HG03175 (cell line): ENCODE measurements around the gene UCK2.

Source experiments
- ATAC-seq: cut with Tn5 transposase; IDR thresholded peaks from one replicate; pipeline ENCODE4 v1.9.1; 2021; ENCODE audit warnings: mild to moderate bottlenecking, moderate library complexity; ENCODE audit not compliant: unreplicated experiment

UCK2 gene

DNA sequence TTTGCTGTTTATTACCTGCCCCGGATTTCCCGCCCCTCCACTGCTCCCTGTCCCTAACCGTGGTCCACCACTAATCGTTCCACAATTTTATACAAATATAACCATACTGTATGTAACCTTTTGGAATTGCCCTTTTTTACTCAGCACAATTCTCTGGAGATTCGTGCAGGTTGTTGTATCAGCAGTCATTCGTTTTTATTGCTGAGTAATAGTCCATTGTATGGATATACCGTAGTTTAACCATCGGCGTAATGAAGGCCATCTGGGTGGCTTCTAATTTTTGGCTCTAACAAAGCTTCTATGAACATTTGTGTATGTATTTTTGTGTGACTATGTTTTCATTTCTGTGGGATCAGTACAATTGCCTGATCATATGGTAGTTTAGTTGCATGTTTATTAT is 50.0 kb downstream of the UCK2 start:
- ATAC-seq = no peak

DNA sequence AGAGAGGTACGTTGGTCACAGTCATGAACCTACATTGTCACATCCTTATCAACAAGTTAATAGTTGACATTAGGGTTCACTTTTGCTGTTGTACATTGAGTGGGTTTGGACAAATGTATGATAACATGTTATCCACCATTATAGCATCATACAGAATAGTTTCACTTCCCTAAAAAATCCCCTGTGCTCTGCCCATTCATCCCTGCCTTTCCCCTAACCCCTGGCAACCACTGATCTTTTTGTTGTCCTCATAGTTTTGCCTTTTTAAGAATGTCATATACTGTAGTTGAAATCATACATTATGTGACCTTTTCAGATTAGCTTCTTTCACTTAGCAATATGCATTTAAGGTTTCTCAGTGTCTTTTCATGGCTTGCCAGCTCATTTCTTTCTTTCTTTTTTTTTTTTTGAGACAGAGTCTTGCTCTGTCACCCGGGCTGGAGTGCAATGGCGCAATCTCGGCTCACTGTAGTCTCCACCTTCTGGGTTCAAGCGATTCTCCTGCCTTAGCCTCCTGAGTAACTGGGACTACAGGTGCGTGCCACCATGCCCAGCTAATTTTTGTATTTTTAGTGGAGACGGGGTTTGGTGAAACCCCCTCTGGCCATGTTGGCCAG is 50.6 kb downstream of the UCK2 start:
- peak; percentile 67 for ATAC-seq

DNA sequence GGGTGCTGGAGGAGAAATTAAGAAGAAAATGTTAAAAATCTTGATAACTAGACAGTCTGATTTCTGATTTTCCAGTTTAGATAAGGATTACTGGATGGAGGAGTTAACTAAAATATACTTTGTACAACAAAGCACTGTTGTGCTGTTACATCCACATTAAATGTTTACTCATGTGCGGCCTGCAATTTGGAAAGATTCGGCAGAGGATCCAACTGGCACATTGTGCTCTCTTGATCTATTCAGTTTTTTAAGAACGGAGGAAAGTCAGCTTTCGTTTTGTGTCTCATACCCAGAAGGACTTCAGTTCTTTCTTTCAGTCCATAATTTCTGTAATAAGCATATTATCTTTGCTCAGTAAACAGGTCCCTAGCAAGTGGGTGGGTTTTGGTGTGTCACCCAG is 52.5 kb downstream of the UCK2 start:
- ATAC-seq = no peak

DNA sequence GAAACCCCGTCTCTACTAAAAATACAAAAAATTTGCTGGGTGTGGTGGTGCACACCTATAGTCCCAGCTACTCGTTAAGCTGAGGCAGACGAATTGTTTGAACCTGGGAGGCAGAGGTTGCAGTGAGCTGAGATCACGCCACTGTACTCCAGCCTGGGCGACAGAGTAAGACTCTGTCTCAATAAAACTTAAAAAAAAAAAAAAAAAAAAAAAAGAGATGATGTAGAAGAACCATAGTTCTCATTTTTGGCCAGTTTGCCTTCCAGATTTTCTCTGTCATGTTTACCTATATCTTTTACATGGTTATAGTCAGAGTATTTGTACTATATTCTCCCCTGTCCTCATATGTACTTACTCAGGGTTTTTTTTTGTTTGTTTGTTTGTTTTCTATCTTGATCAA is 53.6 kb downstream of the UCK2 start:
- no peak for ATAC-seq

DNA sequence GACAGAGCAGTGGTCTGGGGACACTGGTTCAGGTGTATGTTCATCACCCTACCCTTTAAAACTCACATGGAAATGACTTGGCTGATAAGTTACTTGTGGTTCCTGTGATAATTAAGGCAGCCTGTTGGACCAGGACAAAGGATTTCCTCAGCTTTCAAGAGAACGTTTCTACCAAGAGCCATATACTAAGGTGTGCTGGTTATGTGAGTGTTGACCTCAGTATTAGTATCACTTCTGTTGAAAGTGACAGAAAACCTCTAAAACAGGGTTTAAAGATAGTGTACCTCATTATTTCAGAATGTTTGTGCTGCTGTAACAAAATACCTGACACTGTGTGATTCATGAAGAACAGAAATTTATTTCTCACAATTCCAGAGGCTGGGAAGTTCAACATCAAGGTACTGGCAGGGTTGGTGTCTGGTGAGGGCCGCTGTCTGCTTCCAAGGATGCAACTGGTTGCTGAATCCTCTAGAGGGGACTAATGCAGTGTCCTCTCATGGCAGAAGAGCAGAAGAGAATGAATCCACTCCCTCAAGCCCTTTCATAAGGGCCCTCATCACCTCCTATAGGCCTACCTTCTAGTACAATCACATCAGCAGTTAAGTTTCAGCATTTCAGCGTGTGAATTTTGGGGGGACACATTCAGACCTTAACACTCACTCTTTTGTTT is 54.9 kb downstream of the UCK2 start:
- no peak for ATAC-seq

DNA sequence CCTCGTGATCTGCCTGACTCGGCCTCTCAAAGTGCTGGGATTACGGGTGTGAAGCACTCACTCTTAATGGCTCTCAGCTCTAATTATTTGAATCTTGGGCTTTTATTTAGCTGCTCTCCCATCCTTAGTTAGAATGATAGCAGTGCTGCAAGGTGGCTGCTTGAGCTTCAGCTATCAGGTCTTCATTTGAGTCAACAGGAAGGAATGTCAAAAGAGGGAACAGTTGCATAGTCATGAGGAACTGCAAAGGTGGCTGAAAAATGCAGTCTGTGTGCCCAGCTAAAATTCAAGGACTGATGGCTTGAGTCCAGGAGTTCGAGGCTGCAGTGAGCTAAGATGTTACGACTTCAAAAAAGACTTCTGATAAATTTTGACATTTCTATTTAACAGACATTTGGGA is 55.6 kb downstream of the UCK2 start:
- ATAC-seq = no peak

DNA sequence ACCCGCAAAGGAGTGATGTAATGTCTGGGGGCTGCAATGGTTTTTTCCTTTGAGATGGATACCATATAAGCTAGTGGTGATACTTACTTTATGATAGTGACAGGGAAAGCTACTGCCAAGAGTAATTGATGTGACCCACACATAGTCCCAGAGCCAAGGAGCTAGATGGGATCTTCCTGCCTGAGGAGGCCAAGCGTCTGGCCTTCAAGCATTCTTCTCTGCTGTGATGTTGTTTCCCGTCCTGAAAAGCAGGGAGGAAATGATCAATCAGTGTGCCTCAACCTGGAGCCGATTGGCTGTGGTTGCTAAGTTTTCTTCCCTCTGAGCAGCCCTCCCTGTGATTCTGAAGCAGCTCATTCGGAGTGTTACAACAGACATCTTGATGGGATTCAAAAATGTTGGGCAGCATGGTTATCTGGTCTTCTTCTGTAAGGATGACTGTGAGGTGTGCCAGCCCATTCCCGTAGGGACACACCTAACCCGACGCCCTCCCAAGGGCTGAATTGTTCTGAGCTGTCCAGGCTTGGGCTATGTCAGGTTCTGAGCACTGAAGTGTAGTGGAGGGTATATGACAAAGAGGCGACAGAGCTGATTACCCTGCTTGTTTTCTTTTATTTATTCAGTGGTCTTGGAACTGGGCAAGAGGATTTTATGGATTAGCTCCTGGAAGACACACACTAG is 56.7 kb downstream of the UCK2 start:
- no peak for ATAC-seq

DNA sequence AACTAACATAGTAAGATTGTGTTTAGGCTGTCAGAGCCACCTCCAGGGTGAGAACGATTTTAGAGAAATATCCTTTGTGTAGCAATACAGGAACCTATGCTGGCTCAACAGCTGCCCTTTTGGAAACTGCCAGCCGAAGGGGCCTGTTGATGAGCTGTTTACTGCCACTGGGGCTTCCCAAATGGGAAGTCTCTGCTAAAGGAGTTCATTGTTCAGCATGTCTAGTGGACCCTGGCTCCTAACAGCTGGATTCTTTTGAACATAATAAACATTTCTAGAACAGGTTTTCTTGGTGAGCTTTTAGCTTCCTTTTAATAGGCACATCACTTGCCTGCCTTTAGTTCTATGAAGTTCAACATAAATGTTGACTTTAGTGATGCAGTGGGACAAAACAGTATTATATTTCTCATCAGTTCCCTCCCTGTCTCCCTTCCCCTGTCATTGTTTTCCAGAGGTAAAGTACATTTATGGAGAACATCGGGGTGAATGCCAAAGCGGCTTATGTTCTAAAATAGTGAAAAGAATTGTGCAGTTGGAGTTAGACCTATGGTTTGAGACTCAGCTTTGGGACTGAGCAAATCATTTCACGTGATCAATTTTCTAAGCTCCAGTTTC is 57.4 kb downstream of the UCK2 start:
- ATAC-seq = no peak

DNA sequence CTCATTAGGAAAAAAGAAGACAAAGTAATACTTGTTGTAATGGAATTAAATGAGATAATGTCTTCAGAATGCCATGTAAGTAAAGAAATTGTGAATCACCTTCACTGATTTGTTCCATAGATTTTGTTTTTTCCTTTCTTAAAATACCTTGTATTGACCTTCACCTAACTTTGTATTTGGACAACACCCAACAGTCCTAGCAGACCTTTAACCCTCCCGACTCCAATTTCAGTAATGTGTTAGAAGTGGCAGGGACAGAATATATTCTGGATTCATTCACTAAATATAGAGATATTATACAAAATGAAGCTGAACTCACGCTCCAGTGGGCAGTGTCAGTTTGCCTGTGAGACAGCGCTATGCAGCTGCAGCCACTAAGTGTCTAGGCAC is 57.9 kb downstream of the UCK2 start:
- ATAC-seq = no peak

DNA sequence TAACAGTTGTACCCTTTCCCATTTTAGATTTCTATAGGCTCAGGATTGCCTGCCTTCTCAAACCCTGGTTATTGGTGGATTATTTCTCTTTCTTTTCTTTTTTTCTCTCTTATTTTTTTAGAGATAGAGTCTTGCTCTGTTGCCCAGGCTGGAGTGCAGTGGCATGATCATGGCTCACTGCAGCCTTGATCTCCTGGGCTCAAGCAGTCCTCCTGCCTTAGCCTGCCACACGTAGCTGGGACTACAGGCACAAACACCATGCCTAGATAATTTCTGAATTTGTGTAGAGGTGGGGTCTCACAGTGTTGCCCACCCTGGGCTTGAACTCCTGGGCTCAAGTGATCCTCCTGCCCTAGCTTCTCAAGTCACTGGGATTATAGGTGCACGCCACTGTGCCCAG is 58.8 kb downstream of the UCK2 start:
- no peak for ATAC-seq

DNA sequence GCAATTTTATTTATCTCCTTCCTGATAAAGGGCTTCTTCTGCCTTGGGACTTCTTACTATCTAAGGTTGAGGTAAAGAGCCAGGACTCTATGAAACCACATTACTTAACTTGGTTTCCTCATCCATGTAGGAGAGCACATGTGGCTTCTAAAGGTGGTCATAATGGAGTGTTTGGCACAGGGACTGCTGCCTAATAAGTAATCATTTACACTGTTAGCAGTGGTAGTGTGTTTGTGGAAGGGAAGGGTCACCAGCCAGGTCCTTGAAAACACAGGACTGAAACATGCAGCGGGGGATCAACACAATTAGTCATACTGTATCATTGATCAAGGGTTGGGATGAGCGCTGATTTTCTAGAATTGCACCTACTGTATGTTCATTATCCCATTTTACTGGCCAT is 59.6 kb downstream of the UCK2 start:
- no peak for ATAC-seq

DNA sequence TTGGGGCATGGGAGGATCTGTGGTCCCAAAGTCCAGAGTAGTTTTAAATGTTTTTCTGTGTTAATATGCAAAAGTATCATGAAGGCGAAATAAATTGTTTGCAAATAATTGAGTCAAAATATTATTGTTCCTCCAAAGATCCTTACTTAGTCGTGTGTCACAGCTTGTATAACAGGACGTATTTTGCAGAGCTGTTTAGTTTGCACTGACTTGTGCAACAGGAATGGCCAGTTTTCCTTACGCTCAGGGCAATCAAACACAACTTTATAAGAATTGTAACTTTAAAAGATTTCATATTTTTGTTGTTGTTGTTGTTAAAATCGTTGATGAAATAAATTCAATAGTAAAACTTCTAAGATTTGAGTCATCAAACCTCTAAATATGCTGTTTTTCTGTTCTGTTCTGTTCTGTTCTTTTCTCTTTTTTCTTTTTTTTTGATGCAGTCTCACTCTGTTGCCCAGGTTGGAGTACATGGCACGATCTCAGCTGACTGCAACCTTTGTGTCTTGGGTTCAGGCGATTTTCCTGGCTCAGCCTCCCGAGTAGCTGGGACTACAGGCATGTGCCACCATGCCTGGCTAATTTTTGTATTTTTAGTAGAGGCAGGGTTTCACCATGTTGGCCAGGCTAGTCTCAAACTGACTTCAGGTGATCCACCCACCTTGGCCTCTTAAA is 60.6 kb downstream of the UCK2 start:
- ATAC-seq = no peak

DNA sequence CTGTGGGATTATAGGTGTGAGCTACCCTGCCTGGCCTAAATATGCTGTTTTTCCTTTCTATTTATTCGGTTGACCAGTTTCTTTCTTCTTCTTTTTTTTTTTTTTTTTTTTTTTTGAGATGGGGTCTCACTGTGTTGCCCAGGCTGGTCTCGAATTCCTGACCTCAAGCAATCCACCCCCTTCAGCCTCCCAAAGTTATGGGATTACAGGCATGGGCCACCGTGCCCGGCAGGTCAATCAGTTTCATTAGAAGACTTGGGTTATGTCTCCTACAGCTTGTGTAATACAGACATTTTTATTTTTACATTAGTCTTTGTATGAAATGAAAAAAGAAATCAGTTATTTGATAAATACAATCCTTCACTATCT is 61.1 kb downstream of the UCK2 start:
- ATAC-seq = no peak

DNA sequence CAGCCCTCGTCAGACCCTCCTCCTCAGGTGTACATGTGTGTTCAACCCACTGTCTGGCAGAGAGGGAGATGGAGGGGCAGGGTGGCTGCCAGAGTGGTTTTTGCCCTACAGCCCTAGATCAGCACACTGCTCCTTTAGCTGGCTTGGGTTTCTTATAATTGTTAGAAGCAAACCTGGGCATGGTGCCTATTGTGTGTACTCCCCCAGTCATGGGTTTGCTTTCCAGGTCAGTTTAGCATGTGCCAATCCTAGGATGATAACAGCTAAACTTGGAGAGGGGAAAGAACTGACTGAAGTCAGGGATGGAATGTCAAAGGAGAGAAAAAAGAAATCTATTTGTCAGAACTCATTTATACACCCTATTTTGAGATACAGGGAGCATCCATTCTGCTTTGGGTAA is 63.3 kb downstream of the UCK2 start:
- no peak for ATAC-seq

DNA sequence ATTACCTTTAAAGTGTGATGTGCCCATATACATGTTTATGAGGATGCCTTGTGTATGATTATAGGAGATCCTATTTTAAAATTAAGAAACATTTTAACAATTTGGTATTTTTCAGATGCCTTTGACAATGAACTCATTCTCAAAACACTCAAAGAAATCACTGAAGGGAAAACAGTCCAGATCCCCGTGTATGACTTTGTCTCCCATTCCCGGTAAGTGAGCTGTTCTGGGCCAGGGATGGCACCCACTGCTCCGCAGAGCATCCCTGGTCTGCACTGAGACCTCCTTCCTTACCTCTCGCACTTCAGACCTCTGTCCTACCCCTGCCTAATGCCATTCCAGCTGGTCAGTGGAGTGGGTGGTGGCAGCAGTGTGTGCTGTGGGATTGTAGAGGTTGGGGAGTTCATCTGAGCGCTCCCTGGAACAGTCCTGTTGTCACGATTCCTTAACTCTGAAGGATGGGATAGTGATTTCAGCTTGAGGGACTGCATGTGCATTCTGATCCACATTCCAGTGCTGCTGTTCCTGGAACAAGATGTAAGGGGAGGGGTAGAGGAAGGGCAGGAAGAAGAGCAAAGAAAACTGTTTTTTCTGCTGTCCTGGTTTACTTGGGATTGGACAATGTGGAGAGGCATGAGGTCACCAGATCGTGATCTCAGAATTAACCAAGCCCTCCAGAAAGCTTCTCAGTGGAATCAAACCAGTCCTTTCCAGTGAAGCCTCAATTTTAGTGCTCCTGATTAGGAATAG is 63.9 kb downstream of the UCK2 start:
- ATAC-seq = no peak

DNA sequence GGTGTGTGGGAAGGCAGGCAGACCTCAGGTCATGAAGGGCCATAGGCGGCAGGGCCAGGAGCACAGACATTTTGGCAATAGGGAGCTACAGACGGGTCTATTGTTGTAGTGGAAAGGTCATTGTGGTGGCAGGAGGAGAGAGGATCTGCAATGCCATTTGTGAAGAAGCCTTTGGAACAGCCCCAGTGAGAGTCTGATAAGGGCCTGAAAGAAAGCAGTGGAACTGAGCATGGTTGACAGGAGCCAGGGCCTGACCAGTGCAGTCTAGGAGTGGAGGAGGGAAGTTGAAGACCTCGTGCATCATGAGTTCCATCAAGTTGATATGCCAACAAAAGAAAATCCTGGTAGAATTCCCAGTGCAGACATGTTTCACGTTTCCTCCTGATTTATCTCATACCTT is 65.5 kb downstream of the UCK2 start:
- no peak for ATAC-seq

DNA sequence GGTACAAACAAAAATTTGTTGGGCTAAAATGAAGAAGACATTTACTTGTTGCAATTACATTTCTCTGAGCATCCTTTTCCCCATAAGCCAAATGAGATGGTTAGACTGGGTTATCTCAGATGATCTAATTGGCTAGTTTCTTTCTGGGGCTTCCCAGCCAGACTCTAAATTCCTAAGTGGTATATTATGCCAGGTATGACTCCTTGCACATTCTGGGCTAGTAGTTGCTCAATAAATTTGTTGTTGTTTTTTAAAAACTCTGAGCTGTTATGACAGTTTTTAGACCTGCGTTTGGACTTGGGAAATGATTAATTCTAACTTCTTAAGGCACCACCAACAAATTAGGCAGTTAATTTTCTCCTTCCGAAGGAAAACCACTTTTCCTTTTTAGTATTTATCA is 66.1 kb downstream of the UCK2 start:
- no peak for ATAC-seq

DNA sequence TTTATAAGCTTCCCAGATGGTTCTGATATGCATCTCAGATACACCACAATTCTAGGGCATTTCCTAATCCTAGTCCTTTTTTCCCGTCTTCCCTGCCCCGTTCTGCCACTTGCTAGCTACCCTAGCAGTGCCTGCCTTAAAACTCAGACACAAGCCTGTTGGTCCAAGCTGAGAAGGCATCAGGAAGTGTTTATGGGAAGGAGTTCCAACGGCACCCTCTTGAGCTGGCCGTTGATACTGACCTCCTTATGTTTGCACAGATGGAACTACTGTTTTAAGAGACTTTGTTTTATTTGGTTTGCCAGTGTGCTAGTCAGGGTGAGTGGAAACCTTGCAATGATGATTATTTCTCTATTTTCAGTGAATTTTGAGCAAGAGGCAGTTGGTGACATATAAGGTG is 67.2 kb downstream of the UCK2 start:
- ATAC-seq = no peak

DNA sequence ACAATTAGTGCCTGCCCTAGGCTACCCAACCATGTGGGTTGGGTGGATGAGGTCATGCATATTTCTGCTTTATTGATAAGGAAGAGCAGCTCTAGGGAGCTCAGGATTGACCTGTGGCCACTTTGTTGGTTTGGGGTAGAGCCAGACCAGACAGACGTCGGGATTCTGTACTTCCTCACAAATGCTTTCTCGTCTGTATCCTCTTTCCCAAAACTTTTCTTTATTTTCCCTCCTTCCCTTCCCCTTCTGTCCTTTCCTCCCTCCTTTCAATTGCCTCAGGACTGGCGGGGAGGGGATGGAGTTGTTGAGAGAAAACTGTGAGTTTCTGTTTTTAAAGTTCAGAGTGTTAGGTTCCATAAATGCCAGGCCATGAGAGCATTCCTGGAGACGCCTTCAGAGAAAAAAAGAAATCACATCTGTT is 68.0 kb downstream of the UCK2 start:
- no peak for ATAC-seq

DNA sequence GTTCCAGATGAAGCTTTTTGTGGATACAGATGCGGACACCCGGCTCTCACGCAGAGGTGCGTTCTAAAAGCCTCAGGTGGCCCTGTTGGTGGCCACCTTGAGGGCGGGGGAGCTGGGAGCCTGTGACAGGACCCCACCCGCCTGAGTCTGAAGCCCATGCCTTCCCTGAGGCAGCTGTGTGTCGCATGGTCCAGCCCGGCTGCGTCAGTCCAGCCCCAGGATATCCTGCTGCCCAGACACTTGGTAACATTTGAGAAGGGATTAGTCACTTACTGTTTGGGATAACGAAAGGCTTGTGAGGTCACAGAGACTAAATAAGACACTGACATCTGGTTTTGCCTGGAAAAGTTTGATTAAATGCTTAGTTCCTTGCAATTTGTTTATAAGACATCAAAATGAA is 68.9 kb downstream of the UCK2 start:
- no peak for ATAC-seq
